Brain microvascular endothelial cell (primary cell): Measurements from ENCODE around the gene PHF5A.

ENCODE experiments used
- DNase-seq: peaks from one replicate; pipeline ENCODE4 v3.0.0-alpha.2; 2020
- H3K27ac ChIP-seq: fragments of 250-450 bp; sonication (Bioruptor Pico); 2 replicates; pipeline ENCODE4 v1.5.1; 2020; ENCODE audit warnings: mild to moderate bottlenecking, moderate library complexity
- H3K27me3 ChIP-seq: fragments of 250-450 bp; sonication (Bioruptor Pico); replicated peaks from 2 replicates; pipeline ENCODE4 v1.5.1; 2020; ENCODE audit warnings: mild to moderate bottlenecking
- H3K36me3 ChIP-seq: fragments of 250-450 bp; sonication (Bioruptor Pico); replicated peaks from 2 replicates; pipeline ENCODE4 v1.5.1; 2020; ENCODE audit warnings: mild to moderate bottlenecking
- H3K4me3 ChIP-seq: 2 replicates; pipeline ENCODE4 v1.5.1; 2011; ENCODE audit warnings: low read depth, mild to moderate bottlenecking, control low read depth, low read length, moderate library complexity
- in situ Hi-C: cut with HindIII; loops from 2 replicates; pipeline ENCODE4 v1.10.0; 2017; ENCODE audit warnings: low sequenced_read_pairs, low pct_ligation_motif_present
- TF ChIP-seq, protein P1 (sequence below): IDR thresholded peaks from 2 replicates; pipeline ENCODE4 v1.5.1; 2011; ENCODE audit warnings: low read depth, mild to moderate bottlenecking, moderate library complexity, low read length, control low read depth, inconsistent platforms; ENCODE audit errors: missing control alignments

Gene PHF5A

DNA sequence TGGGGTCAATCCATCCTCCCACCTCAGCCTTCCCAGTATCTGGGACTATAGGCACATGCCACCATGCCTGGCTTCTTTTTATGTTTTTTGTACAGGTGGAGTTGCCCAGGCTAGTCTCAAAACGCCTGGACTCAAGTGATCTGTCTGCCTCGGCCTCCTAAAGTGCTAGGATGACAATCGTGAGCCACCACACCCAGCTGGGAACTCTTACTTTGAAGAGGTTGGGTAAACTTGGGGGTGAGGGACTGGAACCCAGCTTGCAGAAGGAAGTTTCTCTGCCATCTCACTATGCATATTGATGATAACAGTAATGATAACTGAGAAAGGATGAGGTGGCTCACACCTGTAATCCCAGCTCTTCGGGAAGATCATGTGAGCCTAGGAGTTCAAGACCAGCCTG, 36.3 kb upstream of the PHF5A start:
- TF ChIP-seq, protein P1, sequence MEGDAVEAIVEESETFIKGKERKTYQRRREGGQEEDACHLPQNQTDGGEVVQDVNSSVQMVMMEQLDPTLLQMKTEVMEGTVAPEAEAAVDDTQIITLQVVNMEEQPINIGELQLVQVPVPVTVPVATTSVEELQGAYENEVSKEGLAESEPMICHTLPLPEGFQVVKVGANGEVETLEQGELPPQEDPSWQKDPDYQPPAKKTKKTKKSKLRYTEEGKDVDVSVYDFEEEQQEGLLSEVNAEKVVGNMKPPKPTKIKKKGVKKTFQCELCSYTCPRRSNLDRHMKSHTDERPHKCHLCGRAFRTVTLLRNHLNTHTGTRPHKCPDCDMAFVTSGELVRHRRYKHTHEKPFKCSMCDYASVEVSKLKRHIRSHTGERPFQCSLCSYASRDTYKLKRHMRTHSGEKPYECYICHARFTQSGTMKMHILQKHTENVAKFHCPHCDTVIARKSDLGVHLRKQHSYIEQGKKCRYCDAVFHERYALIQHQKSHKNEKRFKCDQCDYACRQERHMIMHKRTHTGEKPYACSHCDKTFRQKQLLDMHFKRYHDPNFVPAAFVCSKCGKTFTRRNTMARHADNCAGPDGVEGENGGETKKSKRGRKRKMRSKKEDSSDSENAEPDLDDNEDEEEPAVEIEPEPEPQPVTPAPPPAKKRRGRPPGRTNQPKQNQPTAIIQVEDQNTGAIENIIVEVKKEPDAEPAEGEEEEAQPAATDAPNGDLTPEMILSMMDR: no peak
- no peak overlapping the region for H3K4me3 ChIP-seq
- no peak for DNase-seq
- in situ Hi-C loops: no loop called here
- H3K27ac ChIP-seq: no peak overlapping the region
- H3K27me3 ChIP-seq: no peaks in the 10 kb centered on the region
- peaks cover 18% of the 10 kb centered on the region for H3K36me3 ChIP-seq

DNA sequence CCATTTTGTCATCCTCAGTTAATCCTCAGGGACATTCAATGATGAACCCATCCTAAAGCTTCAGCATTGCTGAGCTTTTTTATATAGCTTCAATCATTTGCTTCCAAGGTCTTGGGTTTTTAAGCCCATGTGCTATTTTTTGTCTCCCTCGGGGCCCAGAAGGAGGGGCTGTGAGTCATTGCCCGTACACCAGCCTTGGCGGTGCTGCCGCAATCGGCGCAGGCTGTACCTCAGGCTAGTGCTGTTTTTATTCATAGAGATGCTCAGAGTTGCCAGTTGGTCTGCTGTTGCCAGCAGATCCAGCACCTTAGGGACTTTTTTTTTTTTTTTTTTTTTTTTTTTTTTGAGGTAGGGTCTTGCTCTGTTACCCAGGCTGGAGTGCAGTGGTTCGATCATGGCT, 35.9 kb upstream of the PHF5A start:
- H3K36me3 ChIP-seq: peaks cover 22% of the 10 kb centered on the region
- no peak overlapping the region for H3K27ac ChIP-seq
- H3K4me3 ChIP-seq: no peak overlapping the region
- in situ Hi-C loops: no loop called here
- peak; percentile 49 for DNase-seq
- TF ChIP-seq, protein P1: no peak
- no peaks in the 10 kb centered on the region for H3K27me3 ChIP-seq

DNA sequence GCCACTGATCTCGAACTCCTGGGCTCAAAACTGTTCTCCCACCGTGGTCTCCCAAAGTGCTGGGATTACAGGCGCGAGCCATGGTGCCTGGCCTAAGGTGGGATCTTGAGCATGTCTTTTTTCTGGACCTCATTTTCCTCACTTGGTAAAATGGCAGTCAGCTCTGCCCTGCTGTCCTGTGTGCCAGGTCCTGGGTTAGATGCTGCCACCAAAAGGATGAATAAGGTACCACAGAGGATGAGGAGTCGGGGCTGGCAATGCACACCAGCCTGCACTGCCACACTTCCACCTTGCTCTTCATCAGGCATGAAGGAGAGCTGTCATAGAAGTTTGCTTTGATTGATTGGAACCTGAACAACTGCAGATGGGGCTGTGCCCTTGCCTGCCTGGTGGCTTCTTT, 32.7 kb upstream of the PHF5A start:
- TF ChIP-seq, protein P1: peak; percentile 48
- Histone ChIP-seq H3K27me3 (no peaks in the 10 kb centered on the region), H3K36me3 (peaks cover 9% of the 10 kb centered on the region), H3K27ac (no peak overlapping the region), H3K4me3 (no peak overlapping the region)
- in situ Hi-C loops: no loop called here
- no peak for DNase-seq

DNA sequence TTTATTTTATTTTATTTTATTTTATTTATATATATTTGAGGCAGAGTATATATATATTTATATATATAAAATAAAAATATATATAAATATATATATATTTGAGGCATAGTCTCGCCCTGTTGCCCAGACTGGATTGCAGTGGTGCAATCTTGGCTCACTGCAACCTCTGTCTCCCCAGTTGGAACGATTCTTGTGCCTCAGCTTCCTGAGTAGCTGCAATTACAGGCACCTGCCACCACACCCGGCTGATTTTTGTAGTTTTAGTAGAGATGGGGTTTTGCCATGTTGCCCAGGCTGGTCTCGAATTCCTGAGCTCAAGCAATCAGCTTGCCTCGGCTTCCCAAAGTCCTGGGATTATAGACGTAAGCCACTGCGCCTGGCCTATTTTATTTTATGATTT, 31.8 kb upstream of the PHF5A start:
- Histone ChIP-seq H3K27me3 (no peaks in the 10 kb centered on the region), H3K4me3 (no peak overlapping the region), H3K27ac (no peak overlapping the region), H3K36me3 (peaks cover 9% of the 10 kb centered on the region)
- DNase-seq: no peak
- in situ Hi-C loops: no loop called here
- TF ChIP-seq, protein P1: no peak

DNA sequence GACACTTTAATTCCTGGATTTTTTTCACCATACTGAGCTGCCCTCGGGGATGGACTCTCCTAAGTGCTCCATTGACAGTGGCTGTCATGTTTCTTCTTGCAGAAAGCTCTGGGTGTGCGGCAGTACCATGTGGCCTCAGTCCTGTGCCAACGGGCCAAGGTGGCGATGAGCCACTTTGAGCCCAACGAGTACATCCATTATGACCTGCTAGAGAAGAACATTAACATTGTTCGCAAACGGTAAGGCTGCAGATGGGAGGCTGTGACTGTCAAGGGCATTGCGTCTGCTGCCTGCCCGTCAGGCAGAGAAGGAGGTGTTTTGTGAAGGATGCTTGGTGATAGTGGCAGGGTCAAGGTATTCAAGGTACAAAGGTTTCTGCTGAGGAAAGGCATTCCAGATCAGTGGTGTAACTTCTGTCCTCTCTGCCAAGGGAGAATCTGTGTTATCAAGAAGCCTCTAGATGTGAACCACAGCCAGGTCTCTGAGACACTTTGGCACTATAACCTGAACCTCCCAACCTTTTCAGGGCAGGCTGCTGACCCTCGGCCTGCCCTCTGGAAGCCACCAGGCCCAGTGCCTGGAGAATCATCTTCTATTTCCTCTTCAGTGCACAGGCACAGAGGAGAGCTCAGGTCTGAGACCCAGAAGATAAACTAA, 31.3 kb upstream of the PHF5A start:
- Histone ChIP-seq H3K27me3 (no peaks in the 10 kb centered on the region), H3K4me3 (no peak overlapping the region), H3K36me3 (peaks cover 9% of the 10 kb centered on the region), H3K27ac (no peak overlapping the region)
- in situ Hi-C loops: no loop called here
- no peak for DNase-seq
- TF ChIP-seq, protein P1: no peak

DNA sequence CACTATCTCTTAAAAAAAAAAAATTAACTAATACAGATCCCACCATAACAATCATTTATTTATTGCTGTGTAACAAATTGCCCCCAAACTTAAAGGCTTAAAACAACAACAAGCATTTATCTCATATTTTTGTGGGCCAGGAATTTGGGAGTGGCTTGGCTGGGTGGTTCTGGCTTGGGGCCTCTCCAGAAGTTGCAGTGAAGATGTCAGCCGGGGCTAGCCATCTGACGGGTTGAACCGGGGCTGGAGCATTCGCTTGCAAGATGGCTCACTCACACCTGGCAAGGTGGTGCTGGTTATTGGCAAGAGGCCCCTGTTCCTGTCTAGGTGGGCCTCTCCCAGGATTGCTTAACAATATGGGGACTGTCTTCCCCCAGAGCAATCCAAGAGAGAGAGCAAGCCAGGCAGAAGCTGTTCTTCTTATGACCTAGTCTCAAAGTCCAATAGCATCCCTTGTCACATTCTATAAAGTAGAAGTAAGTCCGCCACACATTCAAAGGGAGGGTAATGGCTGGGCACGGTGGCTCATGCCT, 29.9 kb upstream of the PHF5A start:
- Histone ChIP-seq H3K27ac (no peak overlapping the region), H3K4me3 (no peak overlapping the region), H3K36me3 (peaks cover 9% of the 10 kb centered on the region), H3K27me3 (no peaks in the 10 kb centered on the region)
- DNase-seq: no peak
- TF ChIP-seq, protein P1: no peak
- in situ Hi-C loops: no loop called here
